ENCODE results near the gene BLACAT1.
"Not testable (repeated sequence)": the region's sequence is repeated elsewhere in the genome, so short reads cannot be mapped to it uniquely, and the experiment has no call there.

BLACAT1 gene

GRCh38 chr1:205438213-205439158 lies 17.4 kb downstream of the BLACAT1 start:
- peak; percentile 9 for DNase-seq (ENCODE audit: low spot score)

- DNase-seq (ENCODE audit: low spot score): no peak
Measured at GRCh38 chr1:205437570-205437969, 18.3 kb downstream of the BLACAT1 start.

GRCh38 chr1:205436776-205437410 lies 19.0 kb downstream of the BLACAT1 start:
- DNase-seq (ENCODE audit: low spot score): no peak

GRCh38 chr1:205435578-205436573 lies 20.0 kb downstream of the BLACAT1 start:
- DNase-seq (ENCODE audit: low spot score): no peak

- no peak for DNase-seq (ENCODE audit: low spot score)
Measured at GRCh38 chr1:205434738-205435137, 21.1 kb downstream of the BLACAT1 start.

GRCh38 chr1:205432692-205433091 lies 23.2 kb downstream of the BLACAT1 start:
- DNase-seq (ENCODE audit: low spot score): not testable (repeated sequence)

- no peak for DNase-seq (ENCODE audit: low spot score)
Measured at GRCh38 chr1:205432116-205432515, 23.7 kb downstream of the BLACAT1 start.

- peak; percentile 6 for DNase-seq (ENCODE audit: low spot score)
Measured at GRCh38 chr1:205430696-205431305, 25.0 kb downstream of the BLACAT1 start.

- DNase-seq (ENCODE audit: low spot score): no peak
Measured at GRCh38 chr1:205429762-205430695, 25.8 kb downstream of the BLACAT1 start.

GRCh38 chr1:205424901-205425600 lies 30.8 kb downstream of the BLACAT1 start:
- DNase-seq (ENCODE audit: low spot score): no peak

GRCh38 chr1:205423814-205424399 lies 31.9 kb downstream of the BLACAT1 start:
- no peak for DNase-seq (ENCODE audit: low spot score)

- no peak for DNase-seq (ENCODE audit: low spot score)
Measured at GRCh38 chr1:205422993-205423642, 32.7 kb downstream of the BLACAT1 start.

- DNase-seq (ENCODE audit: low spot score): no peak
Measured at GRCh38 chr1:205421798-205422197, 34.0 kb downstream of the BLACAT1 start, which contains the start of gene LEMD1. LEMD1 (minus strand) TSS chr1:205422056; CDS start chr1:205420536, 1,520 bp downstream.

- DNase-seq (ENCODE audit: low spot score): no peak
Measured at GRCh38 chr1:205420938-205421337, 34.9 kb downstream of the BLACAT1 start.

- no peak for DNase-seq (ENCODE audit: low spot score)
Measured at GRCh38 chr1:205417870-205418635, 37.8 kb downstream of the BLACAT1 start.

- no peak for DNase-seq (ENCODE audit: low spot score)
Measured at GRCh38 chr1:205416322-205416721, 39.5 kb downstream of the BLACAT1 start.

- DNase-seq (ENCODE audit: low spot score): no peak
Measured at GRCh38 chr1:205410581-205411298, 45.1 kb downstream of the BLACAT1 start.

Data from hematopoietic multipotent progenitor cell treated with erythropoietin and hydrocortisone succinate and interleukin-3 and kit ligand, for 15 days (in vitro differentiated cells).